ENCODE data around the gene ATAD3A.
"Not testable (repeated sequence)": the region's sequence is repeated elsewhere in the genome, so short reads cannot be mapped to it uniquely, and the experiment has no call there.

The ATAD3A gene

DNA sequence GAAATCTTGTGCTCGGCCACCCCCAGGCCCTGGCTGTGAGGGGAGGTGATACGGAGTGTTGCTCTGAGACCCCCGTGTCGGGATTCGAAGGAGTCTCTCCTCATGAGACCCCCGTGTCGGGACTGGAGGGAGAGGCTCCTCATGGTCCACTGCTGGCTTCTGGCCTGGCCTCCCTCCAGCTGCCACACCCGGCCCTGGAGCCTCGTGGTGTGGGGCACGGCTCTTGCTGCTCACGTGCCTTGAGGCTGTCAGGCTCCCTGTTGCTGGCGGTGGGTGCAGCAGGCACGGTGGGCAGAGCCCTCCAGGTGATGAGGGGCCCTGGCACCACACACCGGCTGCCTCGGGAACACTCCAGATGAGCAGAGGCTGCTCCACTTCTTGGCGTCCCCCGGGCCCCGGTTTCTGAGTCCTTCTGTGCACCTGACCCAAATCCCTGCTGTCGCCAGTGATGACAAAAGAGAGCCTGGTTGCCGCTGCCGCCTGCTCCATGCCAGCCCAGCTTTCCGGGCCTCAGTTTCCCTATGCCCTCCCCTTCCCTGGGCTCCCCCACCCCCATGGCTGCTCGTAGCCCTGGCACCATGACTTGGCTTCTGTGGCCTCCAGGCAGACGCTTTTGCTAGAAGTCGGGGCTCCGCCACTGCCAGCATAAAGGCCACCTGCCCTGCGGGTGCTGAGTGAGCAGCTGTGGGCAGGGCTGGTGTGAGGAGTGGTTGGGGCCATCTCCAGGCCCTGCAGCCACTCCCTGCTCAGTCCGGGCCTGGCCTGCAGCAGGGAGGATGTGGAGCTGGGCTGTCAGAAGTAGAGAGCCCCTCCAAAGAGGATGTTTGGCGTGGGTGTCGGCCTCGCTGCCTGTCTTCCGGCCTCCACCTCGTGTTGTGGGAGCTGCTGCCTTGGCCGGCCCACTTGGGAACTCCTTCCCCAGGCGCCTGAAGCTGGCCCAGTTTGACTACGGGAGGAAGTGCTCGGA, 16.6 kb downstream of the ATAD3A start:
- TF ChIP-seq, protein P1, sequence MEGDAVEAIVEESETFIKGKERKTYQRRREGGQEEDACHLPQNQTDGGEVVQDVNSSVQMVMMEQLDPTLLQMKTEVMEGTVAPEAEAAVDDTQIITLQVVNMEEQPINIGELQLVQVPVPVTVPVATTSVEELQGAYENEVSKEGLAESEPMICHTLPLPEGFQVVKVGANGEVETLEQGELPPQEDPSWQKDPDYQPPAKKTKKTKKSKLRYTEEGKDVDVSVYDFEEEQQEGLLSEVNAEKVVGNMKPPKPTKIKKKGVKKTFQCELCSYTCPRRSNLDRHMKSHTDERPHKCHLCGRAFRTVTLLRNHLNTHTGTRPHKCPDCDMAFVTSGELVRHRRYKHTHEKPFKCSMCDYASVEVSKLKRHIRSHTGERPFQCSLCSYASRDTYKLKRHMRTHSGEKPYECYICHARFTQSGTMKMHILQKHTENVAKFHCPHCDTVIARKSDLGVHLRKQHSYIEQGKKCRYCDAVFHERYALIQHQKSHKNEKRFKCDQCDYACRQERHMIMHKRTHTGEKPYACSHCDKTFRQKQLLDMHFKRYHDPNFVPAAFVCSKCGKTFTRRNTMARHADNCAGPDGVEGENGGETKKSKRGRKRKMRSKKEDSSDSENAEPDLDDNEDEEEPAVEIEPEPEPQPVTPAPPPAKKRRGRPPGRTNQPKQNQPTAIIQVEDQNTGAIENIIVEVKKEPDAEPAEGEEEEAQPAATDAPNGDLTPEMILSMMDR (IDR thresholded peaks at IDR 0.05; ENCODE audit: low read depth, low read length): no peak
- no peak overlapping the region for H3K4me3 ChIP-seq (replicated peaks in 1 of 2; ENCODE audit: low read depth in 2 of 2, low read length in 2 of 2)
- DNase-seq (ENCODE audit: low read depth in 2 of 2): no peak

DNA sequence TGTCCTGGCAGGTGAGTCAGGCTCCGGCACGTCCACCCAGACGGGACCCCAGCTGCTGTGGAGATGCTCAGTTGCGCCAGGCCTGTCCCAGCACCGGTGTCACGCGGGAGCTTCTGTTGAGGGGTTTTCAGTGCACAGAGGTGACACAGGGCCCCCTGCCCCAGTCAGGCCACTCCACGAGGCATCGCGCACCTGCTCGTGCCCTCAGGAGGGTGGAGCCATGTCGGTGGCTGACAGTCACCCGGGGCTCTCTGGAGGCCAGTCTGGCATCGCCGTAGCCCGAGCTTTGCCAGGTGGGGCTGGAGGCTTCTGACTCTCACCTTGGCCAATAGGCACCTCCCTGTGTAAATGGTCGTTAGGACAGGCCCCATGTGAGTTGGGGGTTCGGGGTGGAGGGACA, 17.4 kb downstream of the ATAD3A start:
- TF ChIP-seq, protein P1 (IDR thresholded peaks at IDR 0.05; ENCODE audit: low read depth, low read length): no peak
- H3K4me3 ChIP-seq (replicated peaks in 1 of 2; ENCODE audit: low read depth in 2 of 2, low read length in 2 of 2): no peak overlapping the region

DNA sequence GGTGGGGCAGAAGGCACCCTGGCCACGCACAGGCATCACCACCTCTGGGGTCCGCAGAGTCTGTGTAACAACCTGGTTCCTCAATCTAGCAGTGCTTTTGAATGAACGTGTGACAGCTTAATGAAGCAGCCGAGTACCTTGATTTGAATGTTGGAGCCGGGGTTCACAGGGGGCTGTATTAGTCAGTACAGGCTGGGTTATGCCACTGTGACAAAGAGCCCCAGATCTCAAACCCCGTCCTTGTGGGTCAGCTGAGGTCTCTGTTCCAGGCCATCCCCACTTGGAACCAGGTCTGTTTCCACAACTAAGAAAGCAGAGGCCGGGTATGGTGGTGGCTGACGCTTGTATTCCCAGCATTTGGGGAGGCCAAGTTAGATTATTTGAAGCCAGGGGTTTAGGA, 18.0 kb downstream of the ATAD3A start:
- no peak for DNase-seq (ENCODE audit: low read depth in 2 of 2)
- no peak overlapping the region for H3K4me3 ChIP-seq (replicated peaks in 1 of 2; ENCODE audit: low read depth in 2 of 2, low read length in 2 of 2)
- TF ChIP-seq, protein P1 (IDR thresholded peaks at IDR 0.05; ENCODE audit: low read depth, low read length): no peak

More for the DNA sequence above, 17.4 kb downstream of the ATAD3A start:
- no peak for DNase-seq (ENCODE audit: low read depth in 2 of 2)

DNA sequence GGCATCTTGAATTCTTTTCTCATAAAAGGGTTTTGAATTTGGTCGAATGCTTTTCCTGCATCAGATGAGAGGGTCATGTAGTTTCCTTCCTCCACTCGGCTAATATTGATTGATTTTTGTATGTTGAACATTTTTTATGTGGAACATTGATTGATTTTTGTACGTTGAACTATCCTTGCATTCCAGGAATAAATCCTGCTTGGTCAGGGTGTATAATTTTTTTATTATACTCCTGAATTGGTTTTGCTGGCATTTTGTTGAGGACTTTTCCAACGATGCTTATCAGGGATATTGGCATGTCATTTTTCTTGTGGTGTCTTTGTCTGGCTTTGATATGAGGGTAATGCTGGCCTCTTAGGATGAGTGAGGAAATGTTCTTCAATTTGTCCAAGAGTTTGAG, 20.0 kb downstream of the ATAD3A start:
- H3K4me3 ChIP-seq (replicated peaks in 1 of 2; ENCODE audit: low read depth in 2 of 2, low read length in 2 of 2): no peak overlapping the region
- DNase-seq (ENCODE audit: low read depth in 2 of 2): no peak
- TF ChIP-seq, protein P1 (IDR thresholded peaks at IDR 0.05; ENCODE audit: low read depth, low read length): no peak

DNA sequence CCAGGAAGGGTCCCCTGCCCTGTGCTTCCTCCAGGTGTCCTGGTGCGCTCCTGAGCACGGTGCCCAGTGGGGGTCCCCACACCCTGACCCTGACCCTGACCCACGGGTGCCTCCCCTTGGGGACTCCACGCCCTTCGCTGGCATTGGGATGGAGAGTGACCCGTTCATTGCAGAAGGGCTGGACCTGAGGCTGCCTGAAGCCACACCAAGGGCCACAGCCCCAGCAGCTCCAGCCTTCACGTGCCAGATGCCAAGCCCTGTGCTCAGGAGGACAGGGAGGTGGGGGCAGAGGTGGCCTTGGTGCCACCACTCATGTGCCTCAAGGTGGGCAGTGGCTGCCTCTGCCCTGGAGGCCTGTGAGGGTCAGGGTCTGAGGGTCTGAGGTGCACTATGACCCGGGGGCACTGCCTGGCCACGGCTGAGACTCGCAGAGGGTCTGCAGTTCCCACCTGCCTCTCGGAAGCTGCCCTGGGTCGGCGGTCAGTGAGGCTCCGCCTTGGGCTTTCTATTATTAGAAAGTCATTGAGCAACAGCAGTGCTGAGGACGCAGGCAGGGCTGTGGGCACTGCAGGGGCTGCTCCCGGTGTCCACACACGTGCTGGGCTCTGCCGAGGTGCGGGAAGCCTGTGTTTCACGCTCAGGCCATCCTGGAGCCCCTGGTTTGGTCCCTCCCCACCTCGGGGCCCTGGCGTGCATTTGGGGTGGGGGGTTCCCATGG, 21.4 kb downstream of the ATAD3A start:
- not testable (repeated sequence) for H3K4me3 ChIP-seq (replicated peaks in 1 of 2; ENCODE audit: low read depth in 2 of 2, low read length in 2 of 2); DNase-seq (ENCODE audit: low read depth in 2 of 2)

DNA sequence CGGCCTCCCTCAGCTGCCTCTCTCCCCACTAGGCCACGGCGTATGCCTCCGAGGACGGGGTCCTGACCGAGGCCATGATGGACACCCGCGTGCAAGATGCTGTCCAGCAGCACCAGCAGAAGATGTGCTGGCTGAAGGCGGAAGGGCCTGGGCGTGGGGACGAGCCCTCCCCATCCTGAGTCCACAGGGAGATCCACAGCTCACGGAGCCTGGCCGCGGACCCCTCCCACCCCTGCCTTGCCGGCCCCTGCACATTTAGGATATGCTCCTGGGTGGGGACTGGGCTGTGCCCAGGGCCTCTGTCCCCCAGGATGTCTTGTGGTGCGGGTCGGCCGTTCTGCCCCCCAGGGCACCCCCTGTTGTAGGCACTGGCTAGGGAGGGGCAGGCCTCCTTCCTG, 21.9 kb downstream of the ATAD3A start:
- not testable (repeated sequence) for DNase-seq (ENCODE audit: low read depth in 2 of 2)

DNA sequence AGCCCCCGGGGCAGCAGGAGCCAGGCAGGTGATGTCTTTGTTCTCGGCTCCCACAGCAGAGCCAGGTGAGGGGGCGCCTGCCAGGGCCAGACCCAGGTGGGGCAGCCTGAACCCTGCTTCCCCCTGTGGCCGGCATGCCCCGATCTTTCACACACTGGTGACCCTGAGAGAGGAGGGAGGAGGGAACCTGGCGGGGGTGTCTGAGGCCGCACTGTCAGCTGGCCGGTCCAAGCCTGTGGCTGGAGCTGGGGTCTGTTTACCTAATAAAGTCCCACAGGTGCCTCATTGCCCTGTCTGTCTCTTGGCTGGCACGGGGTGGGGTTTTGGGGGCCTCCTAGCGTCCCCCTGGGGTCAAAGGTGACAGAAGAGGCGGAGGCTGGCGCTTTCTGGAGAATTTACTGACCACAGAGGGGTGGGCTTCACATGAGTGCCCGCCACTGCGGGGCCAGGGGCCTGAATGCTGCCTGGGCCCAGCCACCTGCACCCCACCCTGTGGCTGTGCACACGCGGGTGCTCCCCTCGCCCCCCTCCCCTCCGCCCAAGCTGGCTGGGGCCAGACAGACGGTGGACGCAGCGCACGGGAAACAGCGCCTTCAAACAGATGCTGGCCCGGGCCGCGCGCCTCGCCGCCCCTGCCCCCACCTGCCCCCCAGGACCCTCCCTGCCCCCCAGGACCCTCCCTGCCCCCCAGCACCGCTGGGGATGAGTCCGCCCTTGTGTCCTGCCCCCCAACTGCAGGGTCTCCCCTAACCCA, 22.6 kb downstream of the ATAD3A start:
- H3K4me3 ChIP-seq (replicated peaks in 1 of 2; ENCODE audit: low read depth in 2 of 2, low read length in 2 of 2): no peak overlapping the region
- DNase-seq (ENCODE audit: low read depth in 2 of 2): no peak
- TF ChIP-seq, protein P1 (IDR thresholded peaks at IDR 0.05; ENCODE audit: low read depth, low read length): no peak

More for the DNA sequence above, 21.9 kb downstream of the ATAD3A start:
- not testable (repeated sequence) for H3K4me3 ChIP-seq (replicated peaks in 1 of 2; ENCODE audit: low read depth in 2 of 2, low read length in 2 of 2)

Measured in cardiac fibroblast (primary cell).